Stomach (tissue), 9 donors: ENCODE measurements around the gene RAB40A. TPM values are rescaled to one million over a fixed set of nuclear protein-coding genes. Genes with fewer than 3 reads are reported as not detected.
"Not testable (repeated sequence)": the region's sequence is repeated elsewhere in the genome, so short reads cannot be mapped to it uniquely, and the experiment has no call there.

Source experiments
- DNase-seq, 2 donors: peaks; one replicate each; pipeline versions ENCODE4 v3.0.0 to v3.0.0-alpha.2; 2013 to 2019
- H3K27ac ChIP-seq, 5 donors: fragments of 200-600 bp in 4 of 5; sonication (generic) in 4 of 5; one replicate each; pipeline ENCODE4 v1.5.1; 2013 to 2019; ENCODE audit warnings: mild to moderate bottlenecking in 1 of 5, moderate library complexity in 1 of 5
- H3K27me3 ChIP-seq, 3 donors: fragments of 200-600 bp; sonication (generic); one replicate each; pipeline ENCODE4 v1.5.1; 2017 to 2019; ENCODE audit warnings: mixed run types in 1 of 3
- H3K36me3 ChIP-seq, 4 donors: fragments of 200-600 bp; sonication (generic); 1 replicate in 3 of 4; 2 replicates in 1 of 4; pipeline ENCODE4 v1.5.1; 2016 to 2019
- H3K4me1 ChIP-seq, 4 donors: fragments of 200-600 bp; sonication (generic); one replicate each; pipeline ENCODE4 v1.5.1; 2016 to 2019
- H3K4me3 ChIP-seq, 4 donors: fragments of 200-600 bp; sonication (generic) in 3 of 4; one replicate each; pipeline ENCODE4 v1.5.1; 2016 to 2019; ENCODE audit warnings: mild to moderate bottlenecking in 1 of 4
- H3K9me3 ChIP-seq, 4 donors: fragments of 200-600 bp; sonication (generic); one replicate each; pipeline ENCODE4 v1.5.1; 2016 to 2019
- EP300 ChIP-seq: sonication (generic); formaldehyde crosslinking; IDR thresholded peaks from one replicate; pipeline ENCODE4 v1.6.1; 2017; ENCODE audit warnings: antibody characterized with exemption
- POLR2A ChIP-seq, 4 donors: fragments of 450-650 bp; IDR thresholded peaks; one replicate each; pipeline ENCODE4 v1.6.1; 2016; ENCODE audit warnings: antibody characterized with exemption in 4 of 4, control low read depth in 2 of 4, mild to moderate bottlenecking in 1 of 4, moderate library complexity in 1 of 4
- POLR2AphosphoS5 ChIP-seq, 3 donors: sonication (generic); formaldehyde crosslinking; IDR thresholded peaks; one replicate each; pipeline ENCODE4 v1.6.1; 2016; ENCODE audit warnings: antibody characterized with exemption in 3 of 3
- WGBS, 5 donors: extraction: QIAGEN DNeasy Blood & Tissue Kit in 3 of 5; methylation state at CpG; one replicate each; pipeline versions ENCODE4 v1.1.5 to v1.1.7; 2013 to 2018; 5-methylcytosine and 5-hydroxymethylcytosine counted together
- intact Hi-C: fragments of 100-400 bp; cut with DNase I; formaldehyde crosslinking; loops from one replicate; pipeline ENCODE4 v1.15.1; 2023; ENCODE audit warnings: low total_unique reads
- polyA plus RNA-seq, 3 donors: library from polyadenylated mRNA; stranded (reverse); fragments of 200-250 nt; gene quantifications; one replicate each; pipeline ENCODE4 v1.2.3, GENCODE V29; 2013
- total RNA-seq, 5 donors: library from RNA; depleted of rRNA; stranded (reverse); fragments of >200 nt; gene quantifications; one replicate each; pipeline versions ENCODE4 v1.1.0 to v1.2.3, GENCODE V29; 2014 to 2016
- TF ChIP-seq, protein P1 (sequence below), 7 experiments: fragments of 450-650 bp in 4 of 7; fragments of 200-600 bp in 3 of 7; sonication (generic) in 3 of 7; IDR thresholded peaks; one replicate each; pipeline ENCODE4 v1.5.1; 2016 to 2019; ENCODE audit warnings: antibody characterized with exemption in 7 of 7, control low read depth in 2 of 7, mild to moderate bottlenecking in 1 of 7
- donor health status: healthy with polysubstance abuse.
- donor health status: Bipolar disorder and iron deficiency.
- donor health status: healthy.

Gene RAB40A
- total and polyA plus RNA-seq, 8 donors = 0.19 to 0.98 (median 0.61) TPM; not detected in 3

DNA sequence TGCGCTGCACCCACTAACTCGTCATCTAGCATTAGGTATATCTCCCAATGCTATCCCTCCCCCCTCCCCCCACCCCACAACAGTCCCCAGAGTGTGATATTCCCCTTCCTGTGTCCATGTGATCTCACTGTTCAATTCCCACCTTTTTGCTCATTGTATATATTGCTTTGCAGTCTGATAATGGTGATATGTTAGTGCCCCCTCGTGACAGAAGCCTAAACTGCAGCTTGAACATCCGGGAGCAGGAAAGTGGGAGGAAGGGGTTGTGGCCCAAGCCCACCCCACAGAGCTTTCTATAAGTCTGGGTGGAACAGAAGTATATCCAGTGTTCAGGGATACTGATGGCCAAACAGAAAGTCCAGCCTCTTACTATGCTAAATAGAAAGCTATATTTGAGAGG is 29.6 kb downstream of the RAB40A start:
- peak; percentile 31 to 61 for DNase-seq
- WGBS, 5 donors = 2 to 43% (median 4%) methylated on average over 2 to 4 of the region's 4 CpGs
- not testable (repeated sequence) for H3K36me3 ChIP-seq

DNA sequence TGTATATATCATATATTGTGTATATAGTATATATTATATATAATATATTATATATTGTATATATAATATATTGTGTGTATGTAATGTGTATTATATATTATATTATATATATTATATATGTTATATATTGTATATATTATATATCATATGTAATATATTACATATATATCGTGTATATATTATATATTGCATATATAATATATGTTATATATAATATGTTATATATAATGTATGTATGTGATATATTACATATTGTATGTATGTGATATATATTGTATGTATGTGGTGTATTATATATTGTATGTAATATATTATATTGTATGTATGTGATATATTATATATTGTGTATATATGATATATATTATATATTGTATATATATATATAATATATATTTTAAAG is 30.5 kb downstream of the RAB40A start:
- Histone ChIP-seq H3K9me3 (no peaks in the 10 kb centered on the region), H3K27ac (no peak overlapping the region), H3K27me3 (no peaks in the 10 kb centered on the region), H3K4me1 (no peaks in the 10 kb centered on the region), H3K36me3 (no peaks in the 10 kb centered on the region), H3K4me3 (no peak overlapping the region)
- DNase-seq = no peak
- 24 to 39% (median 34%) methylated on average over 1 of the region's 1 CpG; no CpG with 5 or more reads in 1 of the 5 donors for WGBS, 5 donors
- TF ChIP-seq POLR2AphosphoS5 (IDR thresholded peaks at IDR 0.05) (no peak), POLR2A (IDR thresholded peaks at IDR 0.05) (no peak), EP300 (no peak)
- TF ChIP-seq, protein P1, sequence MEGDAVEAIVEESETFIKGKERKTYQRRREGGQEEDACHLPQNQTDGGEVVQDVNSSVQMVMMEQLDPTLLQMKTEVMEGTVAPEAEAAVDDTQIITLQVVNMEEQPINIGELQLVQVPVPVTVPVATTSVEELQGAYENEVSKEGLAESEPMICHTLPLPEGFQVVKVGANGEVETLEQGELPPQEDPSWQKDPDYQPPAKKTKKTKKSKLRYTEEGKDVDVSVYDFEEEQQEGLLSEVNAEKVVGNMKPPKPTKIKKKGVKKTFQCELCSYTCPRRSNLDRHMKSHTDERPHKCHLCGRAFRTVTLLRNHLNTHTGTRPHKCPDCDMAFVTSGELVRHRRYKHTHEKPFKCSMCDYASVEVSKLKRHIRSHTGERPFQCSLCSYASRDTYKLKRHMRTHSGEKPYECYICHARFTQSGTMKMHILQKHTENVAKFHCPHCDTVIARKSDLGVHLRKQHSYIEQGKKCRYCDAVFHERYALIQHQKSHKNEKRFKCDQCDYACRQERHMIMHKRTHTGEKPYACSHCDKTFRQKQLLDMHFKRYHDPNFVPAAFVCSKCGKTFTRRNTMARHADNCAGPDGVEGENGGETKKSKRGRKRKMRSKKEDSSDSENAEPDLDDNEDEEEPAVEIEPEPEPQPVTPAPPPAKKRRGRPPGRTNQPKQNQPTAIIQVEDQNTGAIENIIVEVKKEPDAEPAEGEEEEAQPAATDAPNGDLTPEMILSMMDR (IDR thresholded peaks at IDR 0.05) = no peak
- intact Hi-C loops = no loop called here

More for the DNA sequence above, 29.6 kb downstream of the RAB40A start:
- TF ChIP-seq, protein P1 (IDR thresholded peaks at IDR 0.05) = peak in 2 of 7 experiments; percentile 19 to 20
- H3K27ac ChIP-seq, H3K4me3 ChIP-seq, H3K4me1 ChIP-seq, intact Hi-C loops, H3K9me3 ChIP-seq, H3K27me3 ChIP-seq: not testable (repeated sequence)

DNA sequence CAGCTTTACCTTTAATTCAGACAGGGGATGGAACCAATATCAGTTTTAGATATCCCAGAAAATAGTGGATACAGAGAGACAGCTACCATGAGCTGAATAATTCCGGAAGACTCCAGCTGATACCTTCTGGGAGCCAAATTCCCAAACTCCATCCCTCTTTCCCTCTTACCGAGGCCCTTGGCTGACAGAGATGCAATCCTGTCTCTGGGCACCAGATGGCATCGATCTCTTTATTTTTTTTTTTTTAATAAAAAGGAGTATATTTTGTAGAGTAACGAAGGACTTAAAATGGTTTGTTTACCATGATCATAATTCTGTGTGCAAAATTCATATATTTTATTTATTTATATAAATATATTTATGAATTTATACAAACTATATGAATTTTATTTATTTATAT is 31.0 kb downstream of the RAB40A start:
- no peak overlapping the region for H3K4me3 ChIP-seq
- intact Hi-C loops = no loop called here
- no peaks in the 10 kb centered on the region for H3K4me1 ChIP-seq
- no peaks in the 10 kb centered on the region for H3K9me3 ChIP-seq
- TF ChIP-seq, protein P1 (IDR thresholded peaks at IDR 0.05) = peak in 2 of 7 experiments; percentile 23 to 26
- TF ChIP-seq POLR2A (IDR thresholded peaks at IDR 0.05) (no peak), POLR2AphosphoS5 (IDR thresholded peaks at IDR 0.05) (no peak), EP300 (no peak)
- no peak overlapping the region for H3K27ac ChIP-seq
- no peaks in the 10 kb centered on the region for H3K27me3 ChIP-seq
- WGBS, 5 donors = 19 to 39% (median 32%) methylated on average over 4 of the region's 4 CpGs
- H3K36me3 ChIP-seq = no peaks in the 10 kb centered on the region
- peak in 1 of 2 donors; percentile 8 for DNase-seq

DNA sequence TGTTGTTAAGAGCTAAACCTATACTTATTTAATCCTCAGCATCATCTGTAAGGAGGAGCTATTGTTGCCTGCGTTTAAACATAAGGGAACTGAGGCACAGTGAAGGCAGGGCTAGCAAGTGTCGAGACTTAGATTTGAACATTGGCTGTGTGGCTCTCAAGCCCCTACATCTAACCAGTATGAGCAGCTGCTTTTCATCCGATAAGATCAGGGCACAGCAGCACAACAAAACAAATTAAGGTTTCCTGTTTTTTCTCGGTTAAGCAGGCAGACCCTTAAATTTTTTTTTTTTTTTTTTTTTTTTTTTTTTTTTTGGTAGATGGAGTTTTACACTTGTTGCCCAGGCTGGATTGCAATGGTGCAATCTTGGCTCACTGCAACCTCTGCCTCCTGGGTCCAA is 35.6 kb downstream of the RAB40A start:
- TF ChIP-seq, protein P1 (IDR thresholded peaks at IDR 0.05) = no peak
- no peak for TF ChIP-seq POLR2AphosphoS5 (IDR thresholded peaks at IDR 0.05)
- TF ChIP-seq EP300 = no peak
- no peak for TF ChIP-seq POLR2A (IDR thresholded peaks at IDR 0.05)
- Histone ChIP-seq H3K27ac (no peak overlapping the region), H3K4me3 (no peak overlapping the region), H3K4me1 (no peaks in the 10 kb centered on the region), H3K9me3 (no peaks in the 10 kb centered on the region), H3K27me3 (no peaks in the 10 kb centered on the region), H3K36me3 (no peaks in the 10 kb centered on the region)
- no peak for DNase-seq
- intact Hi-C loops = no loop called here
- 61 to 79% (median 71%) methylated on average over 4 of the region's 4 CpGs for WGBS, 5 donors
